ENCODE data around the gene MCM6. TPM values are rescaled to one million over a fixed set of nuclear protein-coding genes. Genes with fewer than 3 reads are reported as not detected.

The MCM6 gene
- total RNA-seq, 1 donor from 2014 or later: 9.6 TPM

- no peak for DNase-seq (ENCODE audit: extremely low spot score in 2 of 2)
- H3K27me3 ChIP-seq: no peaks in the 10 kb centered on the region
- H3K27ac ChIP-seq: no peak overlapping the region
- intact Hi-C loops (cut with DNase I): no loop called here
- H3K4me1 ChIP-seq: peaks cover 7% of the 10 kb centered on the region
- H3K9me3 ChIP-seq: no peaks in the 10 kb centered on the region
- no peak for TF ChIP-seq CTCF (IDR thresholded peaks at IDR 0.05)
- TF ChIP-seq POLR2A (IDR thresholded peaks at IDR 0.05): no peak
- no peak for TF ChIP-seq POLR2AphosphoS5 (IDR thresholded peaks at IDR 0.05; ENCODE audit: insufficient read depth in 1 of 2, low read depth in 1 of 2)
- peaks cover 3 to 38% of the 10 kb centered on the region in 2 donors for H3K36me3 ChIP-seq
- no peak overlapping the region for H3K4me3 ChIP-seq
Observed at GRCh38 chr2:135870571-135870970, 5.7 kb downstream of the MCM6 start.

GRCh38 chr2:135863233-135863632 lies 13.0 kb downstream of the MCM6 start:
- intact Hi-C loops (cut with DNase I): no loop called here
- DNase-seq (ENCODE audit: extremely low spot score in 2 of 2): no peak
- no peaks in the 10 kb centered on the region for H3K9me3 ChIP-seq
- H3K36me3 ChIP-seq: peaks cover 0 to 50% of the 10 kb centered on the region in 2 donors
- no peak overlapping the region for H3K27ac ChIP-seq
- no peak overlapping the region for H3K4me3 ChIP-seq
- TF ChIP-seq CTCF (IDR thresholded peaks at IDR 0.05) (no peak), POLR2AphosphoS5 (IDR thresholded peaks at IDR 0.05; ENCODE audit: insufficient read depth in 1 of 2, low read depth in 1 of 2) (no peak), POLR2A (IDR thresholded peaks at IDR 0.05) (no peak)
- H3K27me3 ChIP-seq: no peaks in the 10 kb centered on the region
- H3K4me1 ChIP-seq: no peaks in the 10 kb centered on the region

- H3K9me3 ChIP-seq: no peaks in the 10 kb centered on the region
- intact Hi-C loops (cut with DNase I): no loop called here
- TF ChIP-seq CTCF (IDR thresholded peaks at IDR 0.05): no peak
- no peak for TF ChIP-seq POLR2A (IDR thresholded peaks at IDR 0.05)
- TF ChIP-seq POLR2AphosphoS5 (IDR thresholded peaks at IDR 0.05; ENCODE audit: insufficient read depth in 1 of 2, low read depth in 1 of 2): no peak
- H3K27ac ChIP-seq: no peak overlapping the region
- no peaks in the 10 kb centered on the region for H3K27me3 ChIP-seq
- no peak for DNase-seq (ENCODE audit: extremely low spot score in 2 of 2)
- peaks cover 0 to 50% of the 10 kb centered on the region in 2 donors for H3K36me3 ChIP-seq
- no peak overlapping the region for H3K4me3 ChIP-seq
- H3K4me1 ChIP-seq: no peaks in the 10 kb centered on the region
Observed at GRCh38 chr2:135862718-135863117, 13.5 kb downstream of the MCM6 start.

GRCh38 chr2:135853401-135853800 lies 22.8 kb downstream of the MCM6 start:
- Histone ChIP-seq H3K36me3 (peaks cover 0 to 34% of the 10 kb centered on the region in 2 donors), H3K4me3 (no peak overlapping the region), H3K27ac (no peak overlapping the region), H3K27me3 (no peaks in the 10 kb centered on the region), H3K9me3 (no peaks in the 10 kb centered on the region), H3K4me1 (no peaks in the 10 kb centered on the region)
- no peak for DNase-seq (ENCODE audit: extremely low spot score in 2 of 2)
- TF ChIP-seq POLR2A (IDR thresholded peaks at IDR 0.05): no peak
- no peak for TF ChIP-seq POLR2AphosphoS5 (IDR thresholded peaks at IDR 0.05; ENCODE audit: insufficient read depth in 1 of 2, low read depth in 1 of 2)
- no peak for TF ChIP-seq CTCF (IDR thresholded peaks at IDR 0.05)
- intact Hi-C loops (cut with DNase I): no loop called here

GRCh38 chr2:135851858-135852257 lies 24.4 kb downstream of the MCM6 start:
- no peaks in the 10 kb centered on the region for H3K9me3 ChIP-seq
- peaks cover 0 to 35% of the 10 kb centered on the region in 2 donors for H3K36me3 ChIP-seq
- intact Hi-C loops (cut with DNase I): no loop called here
- no peaks in the 10 kb centered on the region for H3K4me1 ChIP-seq
- no peak for DNase-seq (ENCODE audit: extremely low spot score in 2 of 2)
- H3K27ac ChIP-seq: no peak overlapping the region
- TF ChIP-seq POLR2AphosphoS5 (IDR thresholded peaks at IDR 0.05; ENCODE audit: insufficient read depth in 1 of 2, low read depth in 1 of 2) (no peak), CTCF (IDR thresholded peaks at IDR 0.05) (no peak), POLR2A (IDR thresholded peaks at IDR 0.05) (no peak)
- no peak overlapping the region for H3K4me3 ChIP-seq
- no peaks in the 10 kb centered on the region for H3K27me3 ChIP-seq
